ENCODE results near the gene PACSIN1.

The PACSIN1 gene

DNA sequence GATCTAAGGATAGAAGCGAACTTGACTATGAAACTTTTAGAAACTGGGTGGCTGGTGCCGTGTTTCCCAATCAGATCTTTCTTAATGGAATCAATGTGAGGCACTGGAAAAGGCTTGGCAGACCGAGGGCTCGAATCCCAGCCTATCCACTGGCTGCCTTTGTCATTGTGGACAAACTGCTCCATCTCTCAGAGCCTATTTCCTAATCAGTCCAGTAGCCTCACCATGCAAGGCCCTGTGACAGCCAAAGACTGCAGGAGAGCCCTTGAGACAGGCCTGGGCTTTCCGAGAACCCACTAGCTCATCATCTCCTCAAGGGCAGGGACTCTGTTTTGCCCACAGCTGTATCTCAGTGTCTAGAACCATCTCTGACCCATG is 46.9 kb downstream of the PACSIN1 start:
- DNase-seq = no peak
- Histone ChIP-seq H3K27me3 (no peaks in the 10 kb centered on the region), H3K4me3 (ENCODE audit: low read depth, low read length) (no peak overlapping the region), H3K36me3 (no peaks in the 10 kb centered on the region), H3K9me3 (no peaks in the 10 kb centered on the region), H3K4me1 (peaks cover 5% of the 10 kb centered on the region)
- TF ChIP-seq, protein P1, sequence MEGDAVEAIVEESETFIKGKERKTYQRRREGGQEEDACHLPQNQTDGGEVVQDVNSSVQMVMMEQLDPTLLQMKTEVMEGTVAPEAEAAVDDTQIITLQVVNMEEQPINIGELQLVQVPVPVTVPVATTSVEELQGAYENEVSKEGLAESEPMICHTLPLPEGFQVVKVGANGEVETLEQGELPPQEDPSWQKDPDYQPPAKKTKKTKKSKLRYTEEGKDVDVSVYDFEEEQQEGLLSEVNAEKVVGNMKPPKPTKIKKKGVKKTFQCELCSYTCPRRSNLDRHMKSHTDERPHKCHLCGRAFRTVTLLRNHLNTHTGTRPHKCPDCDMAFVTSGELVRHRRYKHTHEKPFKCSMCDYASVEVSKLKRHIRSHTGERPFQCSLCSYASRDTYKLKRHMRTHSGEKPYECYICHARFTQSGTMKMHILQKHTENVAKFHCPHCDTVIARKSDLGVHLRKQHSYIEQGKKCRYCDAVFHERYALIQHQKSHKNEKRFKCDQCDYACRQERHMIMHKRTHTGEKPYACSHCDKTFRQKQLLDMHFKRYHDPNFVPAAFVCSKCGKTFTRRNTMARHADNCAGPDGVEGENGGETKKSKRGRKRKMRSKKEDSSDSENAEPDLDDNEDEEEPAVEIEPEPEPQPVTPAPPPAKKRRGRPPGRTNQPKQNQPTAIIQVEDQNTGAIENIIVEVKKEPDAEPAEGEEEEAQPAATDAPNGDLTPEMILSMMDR (IDR thresholded peaks at IDR 0.05; ENCODE audit: low read depth, low read length) = no peak

- Histone ChIP-seq H3K4me3 (ENCODE audit: low read depth, low read length) (no peak overlapping the region), H3K36me3 (no peaks in the 10 kb centered on the region), H3K4me1 (peaks cover 5% of the 10 kb centered on the region), H3K9me3 (no peaks in the 10 kb centered on the region), H3K27me3 (no peaks in the 10 kb centered on the region)
- TF ChIP-seq, protein P1 (IDR thresholded peaks at IDR 0.05; ENCODE audit: low read depth, low read length) = no peak
- no peak for DNase-seq
These were observed 47.8 kb downstream of the PACSIN1 start for GRCh38 chr6:34513646-34514045.

DNA sequence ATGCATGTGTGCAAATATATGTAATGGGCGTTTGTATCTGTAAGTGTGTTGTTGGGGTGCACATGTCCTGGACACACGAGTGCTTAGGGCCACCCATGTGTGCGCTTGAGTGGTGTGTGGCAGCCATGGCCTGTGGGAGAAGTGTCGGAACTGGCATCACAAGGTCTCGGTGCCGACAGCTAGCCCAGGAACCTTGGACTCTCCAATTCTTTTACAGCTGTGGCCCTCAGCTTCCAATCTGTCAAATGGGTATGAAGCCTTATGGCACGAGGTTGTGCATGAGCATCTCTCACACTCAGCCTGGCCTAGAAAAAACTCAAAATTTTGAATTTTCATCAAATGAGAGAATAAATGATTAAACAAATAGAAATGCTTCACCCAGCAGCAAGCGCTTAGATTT is 48.2 kb downstream of the PACSIN1 start:
- no peak overlapping the region for H3K4me3 ChIP-seq (ENCODE audit: low read depth, low read length)
- no peaks in the 10 kb centered on the region for H3K27me3 ChIP-seq
- H3K4me1 ChIP-seq = peaks cover 5% of the 10 kb centered on the region
- TF ChIP-seq, protein P1 (IDR thresholded peaks at IDR 0.05; ENCODE audit: low read depth, low read length) = no peak
- no peaks in the 10 kb centered on the region for H3K36me3 ChIP-seq
- no peaks in the 10 kb centered on the region for H3K9me3 ChIP-seq
- DNase-seq = no peak

DNA sequence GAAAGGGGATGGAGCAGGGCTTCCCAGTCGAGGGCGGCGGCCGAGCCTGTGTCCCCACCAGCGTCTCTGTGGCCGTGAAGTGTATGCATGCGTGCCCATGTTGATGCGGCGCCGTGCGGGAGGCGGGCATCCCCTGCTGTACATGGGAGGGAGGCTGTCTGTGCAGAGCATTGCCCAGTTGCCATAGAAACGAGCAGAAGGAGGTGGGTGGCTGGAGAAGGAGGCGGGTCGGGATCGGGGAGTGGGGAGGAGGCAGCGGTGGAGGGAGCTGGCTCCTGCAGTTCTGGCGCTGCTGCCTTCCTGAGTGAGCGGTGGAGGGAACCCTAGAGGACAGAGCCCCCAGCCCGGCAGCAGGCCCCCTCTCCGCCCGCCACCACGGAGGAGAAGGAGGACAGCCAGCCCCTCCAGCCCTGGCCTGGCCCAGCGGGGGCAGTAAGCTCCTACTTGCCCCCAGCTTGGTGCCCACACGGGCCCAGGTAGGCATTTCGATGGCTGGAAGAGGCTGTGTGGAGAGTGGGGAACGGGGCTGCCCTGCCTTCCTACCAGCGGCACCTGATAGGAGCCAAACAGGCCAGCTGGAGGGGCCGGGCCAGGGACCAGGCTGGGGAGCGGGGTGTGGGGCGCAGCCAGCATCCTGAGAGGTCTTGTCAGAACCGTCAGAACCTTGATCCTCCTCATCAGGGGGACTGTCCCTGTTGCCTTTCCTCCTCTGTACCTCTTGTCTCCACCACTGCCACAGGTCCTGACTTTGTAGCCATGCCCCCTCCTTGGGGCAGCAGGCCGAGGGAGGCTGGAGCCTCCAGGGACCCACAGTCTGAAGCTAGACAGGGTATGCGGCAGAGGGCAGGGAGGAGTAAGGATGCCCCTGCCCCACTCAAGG is 49.0 kb downstream of the PACSIN1 start:
- no peak overlapping the region for H3K4me3 ChIP-seq (ENCODE audit: low read depth, low read length)
- TF ChIP-seq, protein P1 (IDR thresholded peaks at IDR 0.05; ENCODE audit: low read depth, low read length) = no peak
- H3K9me3 ChIP-seq = no peaks in the 10 kb centered on the region
- peak; percentile 64 for DNase-seq
- no peaks in the 10 kb centered on the region for H3K36me3 ChIP-seq
- H3K27me3 ChIP-seq = no peaks in the 10 kb centered on the region
- peaks cover 5% of the 10 kb centered on the region for H3K4me1 ChIP-seq

DNA sequence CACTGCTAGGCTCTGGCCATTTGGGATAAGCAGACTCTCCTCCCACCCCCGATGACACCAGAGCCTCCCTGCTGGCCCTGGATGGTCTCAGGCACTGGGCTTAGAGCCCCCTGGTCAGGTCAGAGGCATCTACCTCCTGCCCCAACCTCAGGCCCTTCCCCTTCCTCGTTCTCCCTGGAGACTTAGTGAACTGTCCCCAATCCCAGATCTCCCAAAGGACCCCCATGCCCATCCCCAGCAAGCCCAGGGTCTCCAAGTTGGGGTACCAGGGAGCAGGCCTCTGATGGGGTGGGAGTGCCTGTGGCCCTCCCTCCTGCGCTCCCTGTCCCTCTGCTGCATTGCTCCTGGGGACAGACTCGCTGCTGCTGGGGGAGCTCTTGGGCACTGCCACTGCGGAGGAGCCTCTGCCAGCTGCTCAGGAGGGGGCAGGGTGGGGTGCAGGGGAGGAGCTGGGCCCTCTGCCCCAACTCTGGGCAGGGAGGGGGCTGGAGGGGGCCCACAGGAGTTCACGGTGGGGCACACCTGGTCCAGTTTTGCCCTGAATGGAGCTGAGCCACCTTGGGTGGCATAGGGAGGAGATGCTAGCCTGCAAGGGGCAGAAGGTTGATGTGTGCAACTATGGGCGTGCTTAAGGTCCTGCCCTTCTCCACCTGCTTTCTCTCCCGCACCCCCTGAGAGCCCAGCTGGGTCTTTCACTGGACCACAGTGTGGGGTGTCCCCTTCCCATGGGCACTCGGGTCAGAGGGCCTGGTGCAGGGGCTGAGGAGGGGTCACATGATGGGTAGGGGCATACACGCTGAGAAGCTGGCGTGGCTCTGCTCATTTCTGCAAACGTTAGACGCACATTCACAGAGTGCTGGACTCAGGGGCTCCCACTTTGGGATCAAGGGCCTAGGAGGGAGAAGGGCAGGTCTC is 49.9 kb downstream of the PACSIN1 start:
- TF ChIP-seq, protein P1 (IDR thresholded peaks at IDR 0.05; ENCODE audit: low read depth, low read length) = no peak
- H3K4me1 ChIP-seq = peaks cover 5% of the 10 kb centered on the region
- H3K4me3 ChIP-seq (ENCODE audit: low read depth, low read length) = no peak overlapping the region
- H3K9me3 ChIP-seq = no peaks in the 10 kb centered on the region
- no peaks in the 10 kb centered on the region for H3K36me3 ChIP-seq
- no peak for DNase-seq
- H3K27me3 ChIP-seq = no peaks in the 10 kb centered on the region
